ACC112 (cell line): ENCODE measurements around the gene MPHOSPH8.

Experiments
- H2AFZ ChIP-seq: fragments of 200-600 bp; sonication (generic); one replicate; pipeline ENCODE4 v1.6.0; 2017; ENCODE audit warnings: antibody characterized with exemption, low read length; ENCODE audit not compliant: unreplicated experiment
- H3K27ac ChIP-seq: fragments of 200-600 bp; sonication (generic); 2 replicates; pipeline ENCODE4 v1.5.1; 2014; ENCODE audit warnings: low read depth, mild to moderate bottlenecking, antibody characterized with exemption, low read length, moderate library complexity
- H3K27me3 ChIP-seq: fragments of 200-600 bp; sonication (generic); 2 replicates; pipeline ENCODE4 v1.6.1; 2014; ENCODE audit warnings: mild to moderate bottlenecking, antibody characterized with exemption, low read length, moderate library complexity, mixed read lengths; ENCODE audit not compliant: insufficient read depth
- H3K36me3 ChIP-seq: fragments of 200-600 bp; sonication (generic); 2 replicates; pipeline ENCODE4 v1.6.1; 2016; ENCODE audit warnings: mild to moderate bottlenecking, antibody characterized with exemption, low read length, moderate library complexity, mixed read lengths; ENCODE audit not compliant: insufficient read depth
- H3K4me1 ChIP-seq: fragments of 200-600 bp; sonication (generic); one replicate; pipeline ENCODE4 v1.6.1; 2016; ENCODE audit warnings: low read length, mixed read lengths; ENCODE audit not compliant: insufficient read depth, unreplicated experiment, control insufficient read depth
- H3K4me3 ChIP-seq: fragments of 200-600 bp; sonication (generic); 2 replicates; pipeline ENCODE4 v1.5.1; 2014; ENCODE audit warnings: mild to moderate bottlenecking, low read depth, low read length
- H3K79me2 ChIP-seq: fragments of 200-600 bp; sonication (generic); one replicate; pipeline ENCODE4 v1.6.0; 2016; ENCODE audit warnings: low read length; ENCODE audit not compliant: control insufficient read depth, unreplicated experiment, insufficient read depth

Gene MPHOSPH8

GRCh38 chr13:19597523-19597922 is 35.9 kb upstream of the MPHOSPH8 start:
- Histone ChIP-seq H3K27ac (no peak overlapping the region), H2AFZ (no peak overlapping the region), H3K79me2 (no peaks in the 10 kb centered on the region), H3K27me3 (no peaks in the 10 kb centered on the region), H3K36me3 (no peaks in the 10 kb centered on the region), H3K4me1 (peaks cover 5% of the 10 kb centered on the region), H3K4me3 (no peak overlapping the region)

DNA sequence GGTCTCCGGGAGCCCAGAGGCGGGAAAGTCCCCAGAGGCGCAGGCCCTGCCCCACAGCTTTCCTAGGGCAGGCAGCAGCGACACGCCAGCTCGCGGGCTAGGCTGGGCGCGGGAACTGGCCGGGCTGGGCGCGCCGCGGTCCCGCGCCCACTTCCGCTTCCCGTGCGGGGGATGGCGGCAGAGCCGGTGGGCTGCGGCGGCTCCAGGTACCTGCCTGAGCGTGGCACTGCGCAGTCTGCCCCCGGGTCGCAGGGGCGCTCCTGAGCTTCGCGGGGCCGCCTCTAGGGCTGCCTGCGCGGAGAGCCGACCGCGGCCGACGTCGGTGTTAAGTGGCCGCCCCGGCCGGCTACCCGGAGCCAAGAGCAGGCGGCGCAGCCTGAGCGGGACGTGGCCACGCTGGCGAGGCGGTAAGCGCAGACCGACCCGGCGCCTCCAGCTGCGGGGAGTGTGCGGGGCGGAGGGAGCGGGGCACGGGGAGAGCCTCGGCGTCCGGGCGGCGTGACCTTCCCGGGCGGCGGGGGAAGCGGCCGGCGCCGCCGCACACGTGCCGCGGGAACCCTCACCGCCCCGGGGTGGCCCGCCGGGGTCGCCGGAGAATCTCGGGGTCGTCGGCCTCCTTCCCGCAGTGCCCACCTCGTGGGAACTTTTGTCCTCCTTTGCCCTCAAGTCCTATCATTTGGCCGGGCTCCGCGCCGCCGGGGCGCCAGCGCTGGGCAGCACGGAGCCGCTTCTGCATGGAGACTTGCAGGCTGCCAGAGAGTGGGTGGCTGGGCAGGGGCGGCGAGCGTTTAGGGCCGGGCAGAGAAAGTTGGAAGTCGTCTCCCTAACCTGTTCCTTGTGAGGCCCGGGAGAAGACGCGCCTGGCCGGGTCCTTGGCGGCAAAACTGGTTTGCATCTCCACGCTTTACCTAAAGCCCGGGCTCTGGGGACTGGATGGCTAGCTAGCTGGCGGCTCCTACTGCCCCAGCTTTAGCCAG is 31.4 kb upstream of the MPHOSPH8 start:
- Histone ChIP-seq H3K79me2 (no peaks in the 10 kb centered on the region), H3K4me1 (peaks cover 1% of the 10 kb centered on the region), H3K27me3 (no peaks in the 10 kb centered on the region), H2AFZ (peak overlapping the region; percentile 91), H3K4me3 (peak overlapping the region; percentile 93), H3K27ac (no peak overlapping the region), H3K36me3 (no peaks in the 10 kb centered on the region)

GRCh38 chr13:19604306-19604705 is 29.2 kb upstream of the MPHOSPH8 start:
- no peaks in the 10 kb centered on the region for H3K4me1 ChIP-seq
- no peaks in the 10 kb centered on the region for H3K79me2 ChIP-seq
- H3K36me3 ChIP-seq = no peaks in the 10 kb centered on the region
- no peaks in the 10 kb centered on the region for H3K27me3 ChIP-seq
- no peak overlapping the region for H2AFZ ChIP-seq
- no peak overlapping the region for H3K27ac ChIP-seq
- H3K4me3 ChIP-seq = no peak overlapping the region

- H3K36me3 ChIP-seq = no peaks in the 10 kb centered on the region
- H3K79me2 ChIP-seq = no peaks in the 10 kb centered on the region
- no peaks in the 10 kb centered on the region for H3K4me1 ChIP-seq
- H3K27ac ChIP-seq = no peak overlapping the region
- no peak overlapping the region for H3K4me3 ChIP-seq
- H2AFZ ChIP-seq = no peak overlapping the region
- no peaks in the 10 kb centered on the region for H3K27me3 ChIP-seq
These were observed 28.1 kb upstream of the MPHOSPH8 start for GRCh38 chr13:19605161-19605955.

- Histone ChIP-seq H2AFZ (no peak overlapping the region), H3K36me3 (no peaks in the 10 kb centered on the region), H3K27ac (no peak overlapping the region), H3K4me1 (no peaks in the 10 kb centered on the region), H3K4me3 (no peak overlapping the region), H3K79me2 (no peaks in the 10 kb centered on the region), H3K27me3 (no peaks in the 10 kb centered on the region)
These were observed 27.3 kb upstream of the MPHOSPH8 start for GRCh38 chr13:19606152-19606551.

DNA sequence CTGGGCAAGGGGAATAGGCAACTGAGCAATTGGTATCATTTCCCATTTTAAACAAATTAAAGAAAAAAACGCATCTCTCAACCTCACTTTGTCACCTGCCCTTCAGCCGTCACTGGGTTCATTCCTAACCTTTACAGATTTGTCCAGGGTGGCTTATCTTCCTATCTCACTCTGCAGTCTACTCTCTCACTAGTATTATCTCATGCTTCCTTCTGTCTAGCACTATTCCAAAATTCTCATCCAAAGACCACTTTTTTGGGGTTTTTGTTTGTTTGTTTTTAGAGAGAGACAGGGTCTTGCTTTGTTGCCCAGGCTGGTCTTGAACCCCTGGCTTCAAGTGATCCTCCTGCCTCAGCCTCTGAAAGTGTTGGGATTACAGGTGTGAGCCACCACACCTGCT is 26.7 kb upstream of the MPHOSPH8 start:
- Histone ChIP-seq H3K4me3 (no peak overlapping the region), H3K79me2 (no peaks in the 10 kb centered on the region), H2AFZ (no peak overlapping the region), H3K27me3 (no peaks in the 10 kb centered on the region), H3K4me1 (no peaks in the 10 kb centered on the region), H3K36me3 (no peaks in the 10 kb centered on the region), H3K27ac (no peak overlapping the region)

- Histone ChIP-seq H3K27ac (no peak overlapping the region), H3K27me3 (no peaks in the 10 kb centered on the region), H3K79me2 (no peaks in the 10 kb centered on the region), H3K4me1 (no peaks in the 10 kb centered on the region), H2AFZ (no peak overlapping the region), H3K4me3 (no peak overlapping the region), H3K36me3 (no peaks in the 10 kb centered on the region)
These were observed 25.9 kb upstream of the MPHOSPH8 start for GRCh38 chr13:19607523-19608078.

GRCh38 chr13:19618977-19619376 is 14.5 kb upstream of the MPHOSPH8 start:
- Histone ChIP-seq H3K27ac (no peak overlapping the region), H3K4me3 (no peak overlapping the region), H3K4me1 (no peaks in the 10 kb centered on the region), H3K36me3 (no peaks in the 10 kb centered on the region), H3K79me2 (no peaks in the 10 kb centered on the region), H2AFZ (no peak overlapping the region), H3K27me3 (no peaks in the 10 kb centered on the region)

DNA sequence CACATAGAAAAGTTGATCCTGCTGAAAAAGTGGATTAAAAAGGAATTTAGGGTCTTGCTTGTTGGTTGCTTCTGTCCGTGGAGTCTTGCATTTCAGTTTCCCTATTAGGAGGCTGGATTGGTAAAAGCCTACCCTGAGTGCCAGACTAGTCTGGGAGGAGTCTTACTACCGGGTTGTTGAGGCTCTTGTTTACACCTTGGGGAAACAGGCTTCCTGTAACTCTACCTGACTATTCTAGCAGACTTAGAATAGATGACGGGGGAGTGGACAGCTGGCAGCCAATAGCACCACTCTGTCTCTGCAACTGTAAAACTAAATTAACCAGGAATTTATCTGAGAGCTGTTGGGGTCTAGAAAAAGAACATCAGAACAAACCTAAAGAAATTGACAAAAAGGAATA is 11.3 kb upstream of the MPHOSPH8 start:
- Histone ChIP-seq H3K79me2 (no peaks in the 10 kb centered on the region), H3K4me1 (no peaks in the 10 kb centered on the region), H3K27ac (no peak overlapping the region), H3K4me3 (no peak overlapping the region), H3K36me3 (no peaks in the 10 kb centered on the region), H3K27me3 (no peaks in the 10 kb centered on the region), H2AFZ (no peak overlapping the region)

DNA sequence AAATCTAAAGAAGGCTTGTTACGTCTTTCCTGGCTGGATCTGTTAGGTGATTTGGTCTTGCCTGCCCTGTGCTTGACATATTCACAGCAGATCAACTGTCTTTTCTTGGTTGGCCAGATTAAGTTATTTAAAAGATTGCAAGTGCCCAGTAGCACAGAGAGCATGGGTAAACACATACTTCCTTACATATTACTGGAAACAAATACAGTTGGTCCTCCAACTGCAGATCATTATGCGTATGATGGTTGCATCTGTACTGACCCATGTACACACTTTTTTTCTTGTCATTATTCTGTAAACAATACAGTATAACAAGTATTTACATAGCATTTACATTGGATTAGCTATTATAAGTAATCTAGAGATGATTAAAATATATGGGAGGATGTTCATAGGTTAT is 9.2 kb upstream of the MPHOSPH8 start:
- H2AFZ ChIP-seq = no peak overlapping the region
- H3K36me3 ChIP-seq = no peaks in the 10 kb centered on the region
- H3K4me3 ChIP-seq = no peak overlapping the region
- H3K27ac ChIP-seq = no peak overlapping the region
- H3K79me2 ChIP-seq = no peaks in the 10 kb centered on the region
- no peaks in the 10 kb centered on the region for H3K27me3 ChIP-seq
- H3K4me1 ChIP-seq = no peaks in the 10 kb centered on the region
